Upper lobe of right lung (tissue), 1 donor: ENCODE measurements around the gene UQCRHL. TPM values are rescaled to one million over a fixed set of nuclear protein-coding genes. Genes with fewer than 3 reads are reported as not detected.

ENCODE experiments used
- total RNA-seq: library from RNA; stranded (reverse); fragmentation: NEBNext Ultra II Directional; extraction: Animal tissue kit (Norgen Biotek cat#: 25700); gene quantifications from one replicate; pipeline ENCODE4 v1.2.1, GENCODE V29; 2021
- donor health status: DM: no; HTN: yes; CAD: no; lungs with severe emphysema.

Gene UQCRHL
- total RNA-seq, 1 donor from 2014 or later: 0.93 TPM

Other genes with a start within 250 kb of the UQCRHL start
- gene AGMAT, start 222.6 kb downstream of the UQCRHL start, total RNA-seq: not detected
- 40.9 TPM for gene DDI2, start 190.2 kb downstream of the UQCRHL start, total RNA-seq
- 90.9 TPM for gene PLEKHM2, start 123.3 kb downstream of the UQCRHL start, total RNA-seq
- gene SLC25A34, start 71.4 kb downstream of the UQCRHL start, total RNA-seq: 3.0 TPM
- gene TMEM82, start 65.2 kb downstream of the UQCRHL start, total RNA-seq: not detected
- 39.0 TPM for gene FBLIM1, start 48.9 kb downstream of the UQCRHL start, total RNA-seq
- 53.1 TPM for gene SPEN, start 40.1 kb upstream of the UQCRHL start, total RNA-seq
- gene ZBTB17, start 168.5 kb upstream of the UQCRHL start, total RNA-seq: 42.3 TPM
- not detected for gene SRARP, start 196.6 kb upstream of the UQCRHL start, total RNA-seq
- gene HSPB7, start 210.4 kb upstream of the UQCRHL start, total RNA-seq: 10.7 TPM
- gene CLCNKA, start 214.4 kb upstream of the UQCRHL start, total RNA-seq: not detected
- 0.35 TPM for gene CLCNKB, start 236.1 kb upstream of the UQCRHL start, total RNA-seq